C4-2B (cell line): ENCODE data around the gene AP2A2.

Source experiments
- CTCF ChIP-seq: fragments of 450-650 bp; conservative IDR thresholded peaks from 2 replicates; pipeline ENCODE4 v1.5.1; 2017; ENCODE audit warnings: mild to moderate bottlenecking
- ZFX ChIP-seq: fragments of 450-650 bp; IDR thresholded peaks from 2 replicates; pipeline ENCODE4 v1.6.1; 2017

- no peak for TF ChIP-seq CTCF
- TF ChIP-seq ZFX = no peak
Observed at GRCh38 chr11:991711-992307, 66.1 kb downstream of the AP2A2 start.
